Upper lobe of left lung (tissue), 4 donors: Measurements from ENCODE around the gene HPCAL1.

ENCODE experiments used
- EP300 ChIP-seq, 4 donors: sonication (generic); formaldehyde crosslinking; IDR thresholded peaks; one replicate each; pipeline ENCODE4 v1.5.1; 2017; ENCODE audit warnings: antibody characterized with exemption in 4 of 4, control low read depth in 2 of 4
- POLR2A ChIP-seq, 4 donors: fragments of 450-650 bp; IDR thresholded peaks; one replicate each; pipeline ENCODE4 v1.5.1; 2016 to 2017; ENCODE audit warnings: antibody characterized with exemption in 4 of 4, mild to moderate bottlenecking in 2 of 4

- TF ChIP-seq POLR2A (IDR thresholded peaks at IDR 0.05), result no peak
- no peak for TF ChIP-seq EP300 (IDR thresholded peaks at IDR 0.05)
Measured at GRCh38 chr2:10434886-10435819, 132.4 kb downstream of the HPCAL1 start.
